CD14-positive monocyte (primary cell): ENCODE results near the gene DCAF8L2. TPM values are rescaled to one million over a fixed set of nuclear protein-coding genes. Genes with fewer than 3 reads are reported as not detected.

Source experiments
- DNase-seq, 3 donors: peaks; one replicate each; pipeline ENCODE4 v3.0.0-alpha.2; 2011 to 2022
- H2AFZ ChIP-seq: 2 replicates; pipeline ENCODE4 v1.6.0; 2012; ENCODE audit warnings: mild to moderate bottlenecking, low read depth, low read length, inconsistent platforms; ENCODE audit not compliant: insufficient read depth, poor library complexity, severe bottlenecking
- H3K27ac ChIP-seq, 2 donors: 1 replicate in 1 of 2; 2 replicates in 1 of 2; pipeline ENCODE4 v1.5.1; 2012 to 2013; ENCODE audit warnings: low read length in 2 of 2, control low read depth in 1 of 2, inconsistent platforms in 1 of 2, low read depth in 1 of 2, mild to moderate bottlenecking in 1 of 2
- H3K27me3 ChIP-seq, 2 donors: one replicate each; pipeline versions ENCODE4 v1.6.0 to v1.6.1; 2011 to 2013; ENCODE audit warnings: low read length in 2 of 2; ENCODE audit not compliant: control insufficient read depth in 2 of 2, insufficient read depth in 2 of 2
- H3K36me3 ChIP-seq, 2 donors: replicated peaks in 1 of 2; 1 replicate in 1 of 2; 2 replicates in 1 of 2; pipeline versions ENCODE4 v1.5.1 to v1.6.1; 2012 to 2013; ENCODE audit warnings: low read length in 2 of 2, control low read depth in 1 of 2, inconsistent platforms in 1 of 2, mild to moderate bottlenecking in 1 of 2; ENCODE audit not compliant: insufficient read depth in 2 of 2, control insufficient read depth in 1 of 2
- H3K4me1 ChIP-seq, 2 donors: 1 replicate in 1 of 2; 2 replicates in 1 of 2; pipeline versions ENCODE4 v1.5.1 to v1.6.1; 2012 to 2013; ENCODE audit warnings: low read length in 2 of 2, control low read depth in 1 of 2, inconsistent platforms in 1 of 2, mild to moderate bottlenecking in 1 of 2, moderate library complexity in 1 of 2; ENCODE audit not compliant: insufficient read depth in 2 of 2, control insufficient read depth in 1 of 2
- H3K4me2 ChIP-seq: replicated peaks from 2 replicates; pipeline ENCODE3; 2012; ENCODE audit warnings: low read length, moderate library complexity, mild to moderate bottlenecking; ENCODE audit not compliant: poor library complexity, severe bottlenecking; ENCODE audit errors: extremely low read depth
- H3K4me3 ChIP-seq, 3 experiments: fragments of 200-600 bp in 1 of 3; sonication (generic) in 1 of 3; replicated peaks in 1 of 3; 1 replicate in 2 of 3; 2 replicates in 1 of 3; pipeline ENCODE4 v1.5.1; 2011 to 2013; ENCODE audit warnings: low read length in 3 of 3, mild to moderate bottlenecking in 3 of 3, control low read depth in 2 of 3, low read depth in 2 of 3, inconsistent platforms in 1 of 3, moderate library complexity in 1 of 3
- H3K79me2 ChIP-seq: 2 replicates; pipeline ENCODE4 v1.6.0; 2012; ENCODE audit warnings: mild to moderate bottlenecking, control low read depth, inconsistent platforms, low read length, moderate library complexity; ENCODE audit not compliant: insufficient read depth
- H3K9ac ChIP-seq: 2 replicates; pipeline ENCODE4 v1.6.0; 2017; ENCODE audit warnings: low read length, mild to moderate bottlenecking; ENCODE audit not compliant: insufficient read depth, poor library complexity, severe bottlenecking
- H3K9me3 ChIP-seq, 2 donors: replicated peaks in 1 of 2; 1 replicate in 1 of 2; 2 replicates in 1 of 2; pipeline versions ENCODE4 v1.5.1 to v1.6.1; 2012 to 2013; ENCODE audit warnings: low read length in 2 of 2, control low read depth in 1 of 2; ENCODE audit not compliant: control insufficient read depth in 1 of 2, insufficient read depth in 1 of 2
- H4K20me1 ChIP-seq: 2 replicates; pipeline ENCODE4 v1.6.0; 2012; ENCODE audit warnings: mild to moderate bottlenecking, low read length, control low read depth, moderate library complexity; ENCODE audit not compliant: insufficient read depth
- H3K27ac Mint-ChIP-seq, 7 donors: one replicate each; pipeline ENCODE4 v1.8.0; 2020; ENCODE audit warnings: mild to moderate bottlenecking in 7 of 7, mixed read lengths in 7 of 7, moderate library complexity in 6 of 7, inconsistent platforms in 2 of 7
- H3K27me3 Mint-ChIP-seq, 3 donors: one replicate each; pipeline ENCODE4 v1.8.0; 2021 to 2022; ENCODE audit warnings: low read depth in 3 of 3, mild to moderate bottlenecking in 3 of 3, mixed read lengths in 3 of 3, moderate library complexity in 3 of 3, inconsistent platforms in 1 of 3
- H3K36me3 Mint-ChIP-seq, 2 donors: one replicate each; pipeline ENCODE4 v1.8.0; 2020; ENCODE audit warnings: mixed read lengths in 2 of 2, inconsistent platforms in 1 of 2, mild to moderate bottlenecking in 1 of 2
- H3K4me1 Mint-ChIP-seq: one replicate; pipeline ENCODE4 v1.8.0; 2020; ENCODE audit warnings: mild to moderate bottlenecking, mixed read lengths
- H3K4me3 Mint-ChIP-seq, 2 donors: one replicate each; pipeline ENCODE4 v1.8.0; 2020; ENCODE audit warnings: mild to moderate bottlenecking in 2 of 2, mixed read lengths in 2 of 2, moderate library complexity in 1 of 2
- H3K9me3 Mint-ChIP-seq, 7 donors: one replicate each; pipeline ENCODE4 v1.8.0; 2020 to 2022; ENCODE audit warnings: mixed read lengths in 7 of 7, mild to moderate bottlenecking in 6 of 7, moderate library complexity in 6 of 7, inconsistent platforms in 2 of 7
- WGBS: methylation state at CpG from one replicate; pipeline ENCODE4 v1.1.5; 2013; ENCODE audit warnings: missing lambda C conversion rate; ENCODE audit not compliant: insufficient coverage; 5-methylcytosine and 5-hydroxymethylcytosine counted together
- intact Hi-C, 2 donors: fragments of 100-400 bp; cut with micrococcal nuclease; formaldehyde crosslinking; loops; one replicate each; pipeline versions ENCODE4 v1.15.0 to v1.15.1; 2023
- polyA plus RNA-seq, 3 donors: library from polyadenylated mRNA; depleted of rRNA in 1 of 3; unstranded in 2 of 3; stranded (reverse) in 1 of 3; fragments of 300-500 nt in 2 of 3; fragments of >200 nt in 1 of 3; fragmentation: Illumina TruSeq in 2 of 3; gene quantifications; 1 replicate in 2 of 3; 2 replicates in 1 of 3; pipeline ENCODE4 v1.2.3, GENCODE V29; 2012 to 2021
- TF ChIP-seq, protein P1 (sequence below): fragments of 200-600 bp; IDR thresholded peaks from one replicate; pipeline ENCODE4 v1.8.0; 2022; ENCODE audit warnings: antibody characterized with exemption, mild to moderate bottlenecking

DCAF8L2 gene
- polyA plus RNA-seq, 3 donors, result not detected

DNA sequence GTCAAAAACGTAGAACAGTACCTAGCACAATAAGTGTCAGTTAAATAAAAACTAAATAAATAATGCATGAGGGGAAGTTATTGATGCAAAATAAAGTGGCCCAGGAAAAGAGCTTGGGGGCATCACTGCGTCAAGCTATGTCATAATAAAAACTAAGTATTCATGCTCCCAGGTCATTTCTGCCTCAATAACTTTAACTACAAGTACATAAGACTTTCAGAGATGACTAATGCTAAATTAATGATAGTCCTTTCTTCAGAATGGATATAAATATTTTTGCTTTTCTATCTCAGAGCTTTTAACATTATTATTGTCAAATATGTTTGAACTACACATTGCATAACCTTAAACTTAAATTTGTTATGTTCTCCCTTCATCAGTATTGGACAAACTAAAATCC is 125.5 kb downstream of the DCAF8L2 start:
- Histone ChIP-seq H4K20me1 (no peaks in the 10 kb centered on the region), H3K9ac (no peak overlapping the region), H3K9me3 (no peaks in the 10 kb centered on the region), H3K27ac (no peak overlapping the region), H2AFZ (no peak overlapping the region), H3K27me3 (no peaks in the 10 kb centered on the region), H3K79me2 (no peaks in the 10 kb centered on the region), H3K4me2 (no peak overlapping the region), H3K4me3 (no peak overlapping the region), H3K36me3 (no peaks in the 10 kb centered on the region), H3K4me1 (no peaks in the 10 kb centered on the region)
- H3K4me1 Mint-ChIP-seq, result no peaks in the 10 kb centered on the region
- whole genome bisulfite sequencing, result no CpG with 5 or more reads among the region's 2 CpGs
- no peak for DNase-seq
- peaks cover 0 to 9% (median 1%) of the 10 kb centered on the region in 7 donors for H3K9me3 Mint-ChIP-seq
- no peak overlapping the region for H3K27ac Mint-ChIP-seq
- H3K4me3 Mint-ChIP-seq, result no peak overlapping the region
- intact Hi-C loops, result no loop called here
- H3K27me3 Mint-ChIP-seq, result no peaks in the 10 kb centered on the region
- no peaks in the 10 kb centered on the region for H3K36me3 Mint-ChIP-seq
- TF ChIP-seq, protein P1, sequence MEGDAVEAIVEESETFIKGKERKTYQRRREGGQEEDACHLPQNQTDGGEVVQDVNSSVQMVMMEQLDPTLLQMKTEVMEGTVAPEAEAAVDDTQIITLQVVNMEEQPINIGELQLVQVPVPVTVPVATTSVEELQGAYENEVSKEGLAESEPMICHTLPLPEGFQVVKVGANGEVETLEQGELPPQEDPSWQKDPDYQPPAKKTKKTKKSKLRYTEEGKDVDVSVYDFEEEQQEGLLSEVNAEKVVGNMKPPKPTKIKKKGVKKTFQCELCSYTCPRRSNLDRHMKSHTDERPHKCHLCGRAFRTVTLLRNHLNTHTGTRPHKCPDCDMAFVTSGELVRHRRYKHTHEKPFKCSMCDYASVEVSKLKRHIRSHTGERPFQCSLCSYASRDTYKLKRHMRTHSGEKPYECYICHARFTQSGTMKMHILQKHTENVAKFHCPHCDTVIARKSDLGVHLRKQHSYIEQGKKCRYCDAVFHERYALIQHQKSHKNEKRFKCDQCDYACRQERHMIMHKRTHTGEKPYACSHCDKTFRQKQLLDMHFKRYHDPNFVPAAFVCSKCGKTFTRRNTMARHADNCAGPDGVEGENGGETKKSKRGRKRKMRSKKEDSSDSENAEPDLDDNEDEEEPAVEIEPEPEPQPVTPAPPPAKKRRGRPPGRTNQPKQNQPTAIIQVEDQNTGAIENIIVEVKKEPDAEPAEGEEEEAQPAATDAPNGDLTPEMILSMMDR, result no peak

DNA sequence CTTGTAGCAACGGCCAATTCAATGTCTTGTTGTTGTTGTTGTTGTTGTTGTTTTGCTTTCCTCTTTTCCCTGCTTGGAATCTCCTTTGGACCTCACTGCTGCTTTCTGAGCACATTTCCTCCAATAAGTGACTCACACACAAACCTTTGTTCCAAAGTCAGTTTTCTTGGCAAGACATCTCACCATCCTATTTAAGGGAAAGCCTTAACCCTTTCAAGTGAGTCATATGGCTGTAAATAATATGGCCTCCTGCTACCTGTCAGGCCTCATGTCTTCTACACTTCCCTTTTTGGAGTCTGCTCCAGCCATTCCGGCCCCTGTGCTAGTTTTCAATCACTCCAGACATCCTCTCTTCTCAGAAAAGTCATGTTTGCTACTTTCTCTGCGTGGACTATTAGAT is 138.1 kb downstream of the DCAF8L2 start:
- H3K9me3 ChIP-seq, result no peaks in the 10 kb centered on the region
- TF ChIP-seq, protein P1, result no peak

More for the DNA sequence above, 138.1 kb downstream of the DCAF8L2 start:
- Mint-ChIP-seq H3K4me1 (no peaks in the 10 kb centered on the region), H3K27ac (no peak overlapping the region), H3K27me3 (no peaks in the 10 kb centered on the region), H3K4me3 (no peak overlapping the region), H3K36me3 (no peaks in the 10 kb centered on the region), H3K9me3 (peaks cover 0 to 3% (median 0%) of the 10 kb centered on the region in 7 donors)
- no peaks in the 10 kb centered on the region for H3K36me3 ChIP-seq
- H3K4me2 ChIP-seq, result no peak overlapping the region
- H3K27ac ChIP-seq, result no peak overlapping the region
- H2AFZ ChIP-seq, result no peak overlapping the region
- H3K4me3 ChIP-seq, result no peak overlapping the region
- no peaks in the 10 kb centered on the region for H3K27me3 ChIP-seq
- intact Hi-C loops, result no loop called here
- H3K4me1 ChIP-seq, result no peaks in the 10 kb centered on the region
- H3K9ac ChIP-seq, result no peak overlapping the region
- no peak for DNase-seq
- no peaks in the 10 kb centered on the region for H3K79me2 ChIP-seq
- H4K20me1 ChIP-seq, result no peaks in the 10 kb centered on the region
- WGBS, result no CpG with 5 or more reads among the region's 3 CpGs
